Upper lobe of left lung (tissue), 4 donors: Measurements from ENCODE around the gene UBXN4.

ENCODE experiments used
- EP300 ChIP-seq, 4 donors: sonication (generic); formaldehyde crosslinking; IDR thresholded peaks; one replicate each; pipeline ENCODE4 v1.5.1; 2017; ENCODE audit warnings: antibody characterized with exemption in 4 of 4, control low read depth in 2 of 4
- POLR2A ChIP-seq, 4 donors: fragments of 450-650 bp; IDR thresholded peaks; one replicate each; pipeline ENCODE4 v1.5.1; 2016 to 2017; ENCODE audit warnings: antibody characterized with exemption in 4 of 4, mild to moderate bottlenecking in 2 of 4

DNA sequence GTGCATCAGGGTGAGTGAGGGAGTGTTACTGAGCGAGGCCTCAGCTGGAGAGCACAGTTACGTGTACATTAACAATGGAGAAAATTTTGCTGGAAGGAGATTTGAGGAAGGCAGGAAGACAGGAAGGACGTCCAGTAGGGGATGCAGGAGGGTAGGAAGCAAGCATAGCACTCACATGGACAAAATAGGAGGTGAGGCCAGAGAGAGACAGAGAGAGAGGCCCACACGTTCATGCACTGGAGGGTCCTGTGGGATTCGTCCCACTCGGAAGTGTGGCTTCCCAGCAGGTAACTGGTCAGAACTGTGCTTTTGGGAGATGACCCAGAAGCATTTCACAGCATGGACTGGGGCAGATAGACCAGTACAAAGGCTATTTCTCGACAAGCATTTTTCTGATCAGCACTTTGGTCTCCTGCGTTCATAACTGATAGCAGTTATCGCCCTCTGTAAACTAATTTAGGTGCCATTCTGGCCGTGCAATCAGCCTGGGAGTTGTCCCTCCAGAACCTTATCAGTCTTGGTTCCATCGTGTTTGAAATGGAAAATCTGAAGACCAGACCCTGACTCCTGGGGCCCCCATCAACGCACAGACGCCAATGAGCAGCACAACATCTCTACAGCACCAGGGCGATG, 89.6 kb downstream of the UBXN4 start:
- TF ChIP-seq EP300 (IDR thresholded peaks at IDR 0.05) (no peak), POLR2A (IDR thresholded peaks at IDR 0.05) (no peak)
